AG09319 (cell line): ENCODE results near the gene GNAQ.
"Not testable (repeated sequence)": the region's sequence is repeated elsewhere in the genome, so short reads cannot be mapped to it uniquely, and the experiment has no call there.

Experiments
- DNase-seq: peaks from one replicate; pipeline ENCODE4 v3.0.0-alpha.2; 2010; ENCODE audit warnings: low read depth; ENCODE audit errors: extremely low read depth
- TF ChIP-seq, protein P1 (sequence below): IDR thresholded peaks from 2 replicates; pipeline ENCODE4 v1.5.1; 2011; ENCODE audit warnings: low read depth, mild to moderate bottlenecking, inconsistent platforms, low read length, moderate library complexity

The GNAQ gene

GRCh38 chr9:77710316-77710715, 321.3 kb downstream of the GNAQ start:
- no peak for DNase-seq
- TF ChIP-seq, protein P1, sequence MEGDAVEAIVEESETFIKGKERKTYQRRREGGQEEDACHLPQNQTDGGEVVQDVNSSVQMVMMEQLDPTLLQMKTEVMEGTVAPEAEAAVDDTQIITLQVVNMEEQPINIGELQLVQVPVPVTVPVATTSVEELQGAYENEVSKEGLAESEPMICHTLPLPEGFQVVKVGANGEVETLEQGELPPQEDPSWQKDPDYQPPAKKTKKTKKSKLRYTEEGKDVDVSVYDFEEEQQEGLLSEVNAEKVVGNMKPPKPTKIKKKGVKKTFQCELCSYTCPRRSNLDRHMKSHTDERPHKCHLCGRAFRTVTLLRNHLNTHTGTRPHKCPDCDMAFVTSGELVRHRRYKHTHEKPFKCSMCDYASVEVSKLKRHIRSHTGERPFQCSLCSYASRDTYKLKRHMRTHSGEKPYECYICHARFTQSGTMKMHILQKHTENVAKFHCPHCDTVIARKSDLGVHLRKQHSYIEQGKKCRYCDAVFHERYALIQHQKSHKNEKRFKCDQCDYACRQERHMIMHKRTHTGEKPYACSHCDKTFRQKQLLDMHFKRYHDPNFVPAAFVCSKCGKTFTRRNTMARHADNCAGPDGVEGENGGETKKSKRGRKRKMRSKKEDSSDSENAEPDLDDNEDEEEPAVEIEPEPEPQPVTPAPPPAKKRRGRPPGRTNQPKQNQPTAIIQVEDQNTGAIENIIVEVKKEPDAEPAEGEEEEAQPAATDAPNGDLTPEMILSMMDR = no peak

GRCh38 chr9:77708064-77708815, 323.4 kb downstream of the GNAQ start:
- no peak for DNase-seq
- TF ChIP-seq, protein P1 = no peak

DNA sequence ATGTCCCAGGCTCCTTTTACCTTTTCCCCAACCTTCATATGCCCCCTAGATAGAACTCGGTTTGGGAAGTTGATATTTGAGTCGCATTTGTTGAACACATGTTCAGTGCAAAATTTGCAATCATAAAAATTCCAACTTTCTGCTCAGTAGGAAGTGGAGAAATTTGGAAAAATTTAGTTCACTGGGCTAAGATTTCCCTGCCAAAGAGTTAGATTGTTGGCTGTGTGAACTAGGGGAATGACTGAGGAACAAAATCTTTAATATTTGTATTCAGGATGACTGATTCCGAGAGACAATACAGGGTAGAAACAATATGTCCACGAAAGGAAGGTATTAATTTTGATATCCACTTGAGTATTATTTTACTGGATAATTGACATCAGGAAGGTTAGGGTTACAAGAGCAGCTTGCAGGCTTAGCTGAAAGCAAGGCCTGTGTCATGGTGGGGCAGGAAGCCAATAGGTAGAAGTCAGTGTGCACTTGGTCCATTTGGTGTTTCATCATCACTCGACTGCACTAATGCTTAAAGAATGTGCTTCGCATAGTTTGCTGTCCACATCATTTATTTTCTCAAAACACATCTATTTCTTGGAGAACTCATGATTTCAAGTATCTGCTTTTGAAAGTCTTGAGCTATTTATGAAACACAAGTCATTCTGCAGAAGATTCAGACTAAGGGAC, 324.1 kb downstream of the GNAQ start:
- peak; percentile 92 for DNase-seq
- TF ChIP-seq, protein P1 = no peak

GRCh38 chr9:77705636-77706035, 326.0 kb downstream of the GNAQ start:
- no peak for DNase-seq
- TF ChIP-seq, protein P1 = no peak

DNA sequence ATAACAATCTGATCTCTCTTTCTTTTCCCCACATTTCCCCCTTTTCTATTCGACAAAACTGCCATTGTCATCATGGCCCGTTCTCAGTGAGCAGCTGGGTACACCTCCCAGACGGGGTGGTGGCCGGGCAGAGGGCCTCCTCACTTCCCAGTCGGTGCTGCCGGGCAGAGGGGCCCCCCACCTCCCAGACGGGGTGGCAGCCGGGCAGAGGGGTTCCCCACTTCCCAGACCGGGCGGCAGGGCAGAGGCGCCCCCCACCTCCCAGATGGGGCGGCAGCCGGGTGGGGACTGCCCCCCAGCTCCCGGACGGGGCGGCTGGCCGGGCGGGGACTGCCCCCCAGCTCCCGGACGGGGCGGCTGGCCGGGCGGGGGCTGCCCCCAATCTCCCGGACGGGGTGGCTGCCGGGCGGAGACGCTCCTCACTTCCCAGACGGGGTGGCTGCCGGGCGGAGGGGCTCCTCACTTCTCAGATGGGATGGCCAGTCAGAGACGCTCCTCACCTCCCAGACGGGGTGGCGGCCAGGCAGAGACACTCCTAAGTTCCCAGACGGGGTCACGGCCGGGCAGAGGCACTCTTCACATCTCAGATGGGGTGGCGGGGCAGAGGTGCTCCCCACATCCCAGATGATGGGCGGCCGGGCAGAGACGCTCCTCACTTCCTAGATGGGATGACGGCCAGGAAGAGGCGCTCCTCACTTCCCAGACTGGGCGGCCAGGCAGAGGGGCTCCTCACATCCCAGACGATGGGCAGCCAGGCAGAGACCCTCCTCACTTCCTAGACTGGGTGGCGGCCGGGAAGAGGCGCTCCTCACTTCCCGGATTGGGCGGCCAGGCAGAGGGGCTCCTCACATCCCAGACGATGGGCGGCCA, 328.9 kb downstream of the GNAQ start:
- not testable (repeated sequence) for DNase-seq

GRCh38 chr9:77697238-77697984, 334.2 kb downstream of the GNAQ start:
- no peak for DNase-seq
- TF ChIP-seq, protein P1 = no peak

DNA sequence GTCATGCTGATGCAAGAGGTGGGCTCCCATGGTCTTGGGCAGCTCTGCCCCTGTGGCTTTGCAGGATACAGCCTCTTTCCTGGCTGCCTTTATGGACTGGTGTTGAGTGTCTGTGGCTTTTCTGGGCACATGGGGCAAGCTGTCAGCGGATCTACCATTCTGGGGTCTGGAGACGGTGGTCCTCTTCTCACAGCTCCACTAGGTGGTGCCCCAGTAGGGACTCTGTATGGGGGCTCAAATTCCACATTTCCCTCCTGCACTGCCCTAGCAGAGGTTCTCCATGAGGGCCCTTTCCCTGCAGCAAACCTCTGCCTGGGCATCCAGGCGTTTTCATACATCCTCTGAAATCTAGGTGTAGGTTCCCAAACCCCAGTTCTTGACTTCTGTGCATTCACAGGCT, 340.9 kb downstream of the GNAQ start:
- DNase-seq = not testable (repeated sequence)

DNA sequence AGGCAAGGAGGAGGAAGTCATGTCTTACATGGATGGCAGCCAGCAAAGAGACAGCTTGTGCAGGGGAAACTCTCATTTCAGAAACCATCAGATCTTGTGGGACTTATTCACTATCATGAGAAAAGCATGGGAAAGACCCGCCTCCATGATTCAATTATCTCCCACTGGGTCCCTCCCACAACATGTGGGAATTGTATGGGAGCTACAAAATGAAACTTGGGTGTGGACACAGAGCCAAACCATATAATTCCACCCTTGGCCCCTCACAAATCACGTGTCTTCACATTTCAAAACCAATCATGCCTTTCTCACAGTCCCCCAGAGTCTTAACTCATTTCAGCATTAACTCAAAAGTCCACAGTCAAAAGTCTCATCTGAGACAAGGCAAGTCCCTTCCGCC, 341.5 kb downstream of the GNAQ start:
- DNase-seq = not testable (repeated sequence)

DNA sequence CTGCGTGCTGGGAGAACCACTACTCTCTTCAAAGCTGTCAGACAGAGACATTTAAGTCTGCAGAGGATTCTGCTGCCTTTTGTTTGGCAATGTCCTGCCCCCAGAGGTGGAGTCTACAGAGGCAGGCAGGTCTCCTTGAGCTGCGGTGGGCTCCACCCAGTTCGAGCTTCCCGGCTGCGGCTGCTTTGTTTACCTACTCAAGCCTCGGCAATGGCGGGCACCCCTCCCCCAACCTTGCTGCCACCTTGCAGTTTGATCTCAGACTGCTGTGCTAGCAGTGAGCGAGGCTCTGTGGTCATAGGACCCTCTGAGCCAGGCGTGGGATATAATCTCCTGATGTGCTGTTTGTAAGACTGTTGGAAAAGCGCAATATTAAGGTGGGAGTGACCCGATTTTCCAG, 343.9 kb downstream of the GNAQ start:
- DNase-seq = not testable (repeated sequence)
